ENCODE results near the gene BRPF3.

The BRPF3 gene

DNA sequence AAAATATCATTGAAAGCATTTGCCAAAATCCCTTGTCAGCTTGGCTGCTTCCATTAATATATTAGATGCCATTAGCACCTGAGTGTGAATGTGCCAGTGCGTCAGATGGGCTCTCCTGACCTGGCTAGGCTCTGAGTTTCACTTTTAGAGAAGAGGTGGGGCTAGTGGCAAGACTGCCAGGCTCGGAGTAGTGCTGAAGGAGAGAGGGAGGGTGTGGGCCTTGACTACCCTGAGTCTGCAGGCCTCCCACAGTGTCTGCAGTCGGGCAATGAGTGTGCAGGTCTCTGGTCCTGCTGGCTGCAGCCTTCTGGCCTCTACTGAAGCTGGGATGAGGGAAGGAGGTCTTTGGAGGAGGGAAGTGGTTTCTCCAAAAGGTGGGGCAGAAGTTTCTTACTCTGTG, 38.8 kb downstream of the BRPF3 start:
- no peak for DNase-seq

DNA sequence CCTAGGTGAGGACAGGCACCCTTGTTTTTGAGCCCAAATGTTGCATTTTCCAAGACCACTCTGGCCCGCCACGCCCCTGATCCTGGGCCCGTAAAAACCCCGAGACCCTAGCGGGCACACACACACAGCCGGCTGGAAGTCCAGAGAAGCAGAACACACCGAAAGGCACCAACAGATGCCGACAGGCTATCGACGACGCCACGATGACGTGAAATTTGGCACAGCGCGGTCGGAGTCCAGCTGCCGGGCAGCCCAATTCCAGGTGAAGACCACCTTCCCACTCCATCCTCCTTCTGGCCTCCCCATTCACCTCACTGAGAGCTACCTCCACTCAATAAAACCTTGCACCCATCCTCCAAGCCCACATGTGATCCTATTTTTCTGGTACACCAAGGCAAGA, 39.3 kb downstream of the BRPF3 start:
- no peak for DNase-seq

DNA sequence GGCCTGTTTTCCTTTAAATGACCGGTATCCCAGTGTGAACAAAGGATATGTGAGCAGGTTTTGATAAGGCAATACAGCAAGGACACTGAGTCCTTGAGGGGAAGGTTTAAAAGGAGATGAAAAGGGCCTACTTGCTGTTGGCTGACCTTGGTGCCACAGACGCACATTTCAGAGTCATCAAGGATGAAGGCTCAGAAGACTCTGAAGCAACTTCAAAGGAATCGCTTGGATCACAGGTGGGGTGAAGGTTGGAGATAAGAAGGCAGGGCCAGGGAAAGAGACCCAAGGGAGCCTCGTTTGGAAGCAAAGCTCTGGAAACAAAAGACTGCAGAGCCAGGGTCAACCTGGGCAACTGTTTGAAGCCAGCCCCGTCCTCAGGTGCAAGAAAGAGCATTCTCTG, 43.2 kb downstream of the BRPF3 start:
- DNase-seq = no peak

DNA sequence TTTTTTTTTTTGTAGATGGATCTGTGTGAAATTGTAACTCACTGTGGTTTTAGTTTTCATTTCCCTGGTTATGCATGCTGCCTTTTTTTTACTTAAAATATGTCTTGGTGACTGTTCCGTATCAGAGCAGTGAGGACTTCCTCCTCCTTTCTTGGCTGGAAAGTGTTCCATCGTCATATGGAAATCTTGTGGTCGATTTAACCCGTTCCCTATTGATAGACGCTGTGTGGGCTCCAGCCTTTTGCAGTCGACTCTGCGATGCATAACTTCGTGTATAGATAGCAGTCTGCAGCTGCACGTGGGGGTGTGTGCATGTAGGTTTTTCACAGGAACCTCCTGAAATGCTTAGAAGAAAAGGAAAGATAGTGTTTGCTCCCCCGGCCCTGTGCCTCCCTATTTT, 45.2 kb downstream of the BRPF3 start:
- no peak for DNase-seq

DNA sequence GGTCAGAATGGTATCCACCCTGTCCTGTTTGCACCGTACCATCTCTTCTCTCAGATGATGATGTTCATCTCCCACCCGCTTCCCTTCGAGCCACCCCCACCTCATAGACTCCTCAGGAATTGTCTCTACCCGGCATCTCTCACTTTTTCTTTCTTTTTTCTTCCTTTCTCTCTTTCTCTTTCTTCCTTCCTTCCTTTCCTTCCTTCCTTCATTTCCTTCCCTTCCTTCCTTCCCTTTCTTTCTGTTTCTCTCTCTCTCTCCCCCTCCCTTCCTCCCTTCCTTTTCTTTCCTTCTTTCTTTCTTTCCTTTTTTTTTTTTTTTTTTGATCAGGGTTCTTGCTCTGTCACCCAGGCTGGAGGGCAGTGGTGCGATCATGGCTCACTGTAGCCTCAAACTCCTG, 45.6 kb downstream of the BRPF3 start:
- DNase-seq = no peak

DNA sequence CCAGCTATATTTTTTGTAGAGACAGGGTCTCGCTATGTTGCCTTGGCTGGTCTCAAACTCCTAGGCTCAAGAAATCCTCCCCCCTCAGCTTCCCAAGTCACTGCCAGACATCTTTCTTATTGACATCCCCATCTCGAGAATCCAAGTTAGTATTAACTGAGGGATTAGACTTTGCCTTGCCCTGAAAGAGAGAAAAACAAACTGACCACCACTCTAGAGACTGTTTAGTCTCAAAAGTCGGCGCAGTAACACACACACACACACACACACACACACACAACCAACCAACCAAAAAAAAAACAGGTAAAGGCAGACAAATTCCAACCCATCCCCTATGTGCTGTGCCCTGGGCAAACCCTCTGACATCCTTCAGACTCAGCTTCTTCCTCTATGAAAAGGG, 46.1 kb downstream of the BRPF3 start:
- DNase-seq = no peak

DNA sequence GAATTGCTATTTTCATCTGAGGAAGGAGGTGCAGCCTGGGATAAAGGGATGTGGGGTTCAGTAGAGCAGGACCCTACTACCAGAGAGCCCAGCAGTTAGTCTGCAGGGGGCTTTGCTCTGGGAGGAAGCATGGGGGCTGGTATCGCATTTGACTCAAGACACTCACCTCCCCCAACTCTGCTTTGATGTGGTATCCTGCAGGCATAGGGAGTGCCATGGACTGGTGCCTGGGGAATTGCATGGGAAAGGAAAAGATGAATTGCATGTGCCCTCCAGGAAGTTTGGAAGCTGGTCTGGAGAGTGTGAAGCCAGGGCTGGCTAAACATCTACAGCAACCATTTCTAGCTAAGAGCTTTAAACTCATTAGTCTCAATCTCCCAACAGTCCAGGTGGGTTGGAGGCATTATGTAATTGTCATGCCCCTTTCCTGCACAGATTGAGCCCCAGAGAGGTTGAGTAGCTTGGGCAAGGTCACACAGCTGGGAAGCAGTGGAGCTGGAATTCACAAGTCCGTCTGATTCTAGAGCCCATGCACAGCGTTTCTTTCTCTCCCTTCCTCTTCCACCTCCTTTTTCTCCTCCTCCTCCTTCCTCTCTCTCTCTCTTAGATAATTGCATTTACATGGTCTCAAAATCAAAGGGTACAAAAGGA, 47.1 kb downstream of the BRPF3 start:
- DNase-seq = no peak

DNA sequence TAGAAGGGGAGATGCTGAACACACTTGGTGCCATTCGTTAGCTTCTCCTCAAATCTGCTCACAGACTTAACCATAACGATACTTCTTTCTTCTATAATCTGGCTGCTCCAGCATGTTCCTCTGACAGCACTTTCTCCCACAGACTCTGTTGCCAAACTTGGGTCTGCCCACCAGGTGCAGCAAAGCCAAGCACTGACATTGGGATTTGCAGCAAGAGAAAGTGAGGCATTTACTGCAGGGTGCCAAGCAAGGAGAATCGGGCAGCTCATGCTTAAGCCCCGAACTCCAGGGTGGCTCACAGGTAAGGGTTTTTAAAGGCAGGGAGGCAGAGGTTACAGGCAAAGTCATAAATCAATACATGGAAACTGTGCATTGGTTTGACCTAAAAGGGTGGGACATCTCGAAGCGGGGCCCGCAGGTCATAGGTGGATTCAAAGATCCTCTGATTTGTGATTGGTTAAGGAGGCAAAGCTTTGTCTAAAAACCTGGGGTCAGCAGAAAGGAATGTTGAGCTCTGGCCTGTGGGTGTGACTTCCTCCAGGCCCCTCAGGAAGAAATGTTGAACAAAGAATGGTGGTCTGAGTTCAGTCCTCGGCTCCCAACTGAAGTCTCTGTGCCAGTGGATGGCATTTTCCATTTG, 48.2 kb downstream of the BRPF3 start:
- DNase-seq = no peak

DNA sequence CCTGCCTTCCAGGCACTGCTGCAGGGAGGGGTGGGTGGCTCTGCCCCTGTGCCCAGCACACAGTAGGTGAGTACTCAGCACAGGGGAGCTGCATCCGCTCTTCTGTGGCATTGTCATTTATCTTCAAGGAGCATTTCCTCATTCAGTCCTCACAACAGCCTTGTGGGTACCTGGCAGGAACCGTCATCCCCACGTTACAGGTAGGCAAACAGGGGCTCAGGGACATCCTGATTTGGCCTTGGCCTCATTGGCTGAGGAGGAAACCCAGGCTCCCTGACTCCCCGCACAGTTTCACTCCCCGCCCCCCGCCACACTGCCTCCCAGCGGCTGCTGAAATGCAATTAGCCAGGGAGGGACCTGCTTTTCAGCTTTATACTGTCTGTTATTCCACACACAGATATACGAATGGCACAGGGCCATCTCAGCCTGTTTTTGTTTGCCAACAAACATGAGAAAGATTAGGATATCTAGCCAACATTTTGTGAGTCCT, 49.1 kb downstream of the BRPF3 start:
- no peak for DNase-seq

DNA sequence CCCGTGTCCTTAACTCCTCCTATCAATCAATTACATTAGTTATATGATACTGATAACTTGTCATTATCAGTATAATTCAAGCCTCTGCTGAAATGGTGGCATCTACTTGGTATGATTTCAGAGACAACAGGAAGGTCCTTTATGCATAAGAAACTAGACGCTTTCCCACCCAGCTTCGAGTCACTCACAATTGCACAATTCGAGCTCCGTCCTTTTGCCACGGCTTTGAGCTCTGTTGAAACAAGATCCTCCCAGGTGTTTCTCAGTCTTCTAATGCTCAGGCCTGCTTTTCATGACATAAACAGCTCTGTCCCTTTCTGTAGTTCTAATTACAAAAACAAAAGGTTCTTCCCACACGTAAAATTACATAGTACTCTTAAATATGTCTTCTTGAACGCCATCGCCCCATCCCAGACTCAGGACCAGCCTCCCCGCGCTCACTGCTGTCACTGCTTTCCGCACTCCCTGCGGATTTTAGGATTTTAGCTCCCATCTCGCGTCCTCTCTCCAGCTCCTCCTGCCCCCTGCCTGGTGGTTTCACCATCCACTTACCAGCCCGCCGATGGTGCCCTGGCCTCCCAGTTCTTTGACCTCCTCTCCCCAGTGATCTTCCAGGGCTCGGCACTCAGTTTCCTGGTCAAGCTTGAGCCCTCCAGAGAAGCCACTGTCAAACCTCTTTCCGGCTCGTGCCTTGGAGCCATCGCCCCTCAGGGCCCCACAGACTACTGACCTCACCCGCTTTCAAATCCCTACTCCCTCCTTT, 50.1 kb downstream of the BRPF3 start:
- no peak for DNase-seq

DNA sequence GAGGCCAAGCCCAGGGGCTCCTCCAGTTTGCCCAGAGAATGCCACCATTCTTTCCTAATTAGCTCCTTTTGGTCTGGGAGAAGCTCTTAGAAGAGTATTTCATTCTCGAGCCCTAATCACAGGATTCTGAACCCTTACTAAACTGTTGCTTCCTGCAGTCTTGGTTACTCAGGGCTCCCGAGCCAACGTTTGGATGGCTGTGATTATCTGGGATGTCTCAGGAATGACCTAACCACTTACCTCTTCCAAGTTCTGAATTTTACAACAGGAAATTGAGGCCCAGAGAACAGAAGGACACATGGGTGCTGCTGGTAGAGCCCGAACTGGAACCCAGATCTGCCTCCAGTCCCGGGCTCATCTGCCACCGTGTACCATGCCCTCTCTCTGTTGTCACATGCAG, 51.1 kb downstream of the BRPF3 start:
- no peak for DNase-seq

DNA sequence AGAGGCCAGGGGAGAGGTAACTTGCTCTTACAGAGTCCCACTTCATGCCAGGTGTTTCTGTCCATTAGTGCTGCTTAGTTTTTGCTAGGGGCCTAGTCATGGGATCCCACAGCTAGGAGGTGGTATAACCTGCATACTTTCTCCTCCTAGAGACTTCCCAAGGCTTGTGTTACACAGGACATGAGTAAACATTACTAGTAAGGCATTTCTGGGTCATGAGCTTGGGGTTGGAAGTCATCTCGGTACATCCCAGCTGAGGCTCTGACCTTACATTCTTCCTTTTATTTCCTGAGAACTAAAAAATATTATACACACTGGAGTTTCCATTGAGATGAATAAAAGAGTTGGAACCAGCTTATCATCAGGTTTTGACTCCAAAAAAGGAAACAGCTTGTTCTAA, 52.4 kb downstream of the BRPF3 start:
- no peak for DNase-seq

DNA sequence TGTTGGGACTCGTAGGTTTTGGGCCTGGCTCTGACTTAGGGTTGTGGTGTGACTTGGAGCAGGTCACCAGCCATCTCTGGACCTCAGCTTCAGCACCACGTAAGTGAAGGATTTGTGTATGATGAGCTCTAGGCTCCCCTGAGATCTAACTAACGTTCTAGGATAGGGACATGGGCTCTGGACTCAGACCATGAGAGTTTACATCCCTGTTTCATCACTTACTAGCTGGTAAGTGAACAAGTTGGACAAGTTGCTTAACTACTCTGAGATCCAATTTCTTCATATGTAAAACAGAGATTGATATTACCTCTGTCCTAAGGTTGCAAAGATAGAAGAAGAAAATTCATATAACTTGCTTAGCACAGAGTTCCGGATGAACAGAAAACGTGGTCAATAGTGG, 53.0 kb downstream of the BRPF3 start:
- DNase-seq = no peak

DNA sequence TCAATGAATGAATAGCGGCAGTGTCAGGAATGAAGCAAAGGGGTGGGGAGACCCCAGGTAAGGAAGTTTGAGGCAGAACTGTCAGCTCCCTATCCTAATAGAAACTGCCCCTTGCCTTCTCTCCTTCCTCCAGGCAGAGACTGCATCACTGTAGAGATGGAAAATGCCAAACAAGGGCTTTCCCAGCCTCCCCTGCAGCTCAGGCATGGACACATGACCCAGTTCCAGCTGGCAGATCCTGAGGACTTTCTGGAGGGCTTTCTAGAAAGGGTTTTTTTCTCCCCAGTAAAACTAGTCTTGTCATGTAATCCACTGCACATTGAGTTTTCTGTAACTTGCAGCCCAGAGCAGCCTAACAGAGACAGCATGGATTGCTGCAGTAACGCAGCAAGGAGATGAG, 55.5 kb downstream of the BRPF3 start:
- DNase-seq = no peak

DNA sequence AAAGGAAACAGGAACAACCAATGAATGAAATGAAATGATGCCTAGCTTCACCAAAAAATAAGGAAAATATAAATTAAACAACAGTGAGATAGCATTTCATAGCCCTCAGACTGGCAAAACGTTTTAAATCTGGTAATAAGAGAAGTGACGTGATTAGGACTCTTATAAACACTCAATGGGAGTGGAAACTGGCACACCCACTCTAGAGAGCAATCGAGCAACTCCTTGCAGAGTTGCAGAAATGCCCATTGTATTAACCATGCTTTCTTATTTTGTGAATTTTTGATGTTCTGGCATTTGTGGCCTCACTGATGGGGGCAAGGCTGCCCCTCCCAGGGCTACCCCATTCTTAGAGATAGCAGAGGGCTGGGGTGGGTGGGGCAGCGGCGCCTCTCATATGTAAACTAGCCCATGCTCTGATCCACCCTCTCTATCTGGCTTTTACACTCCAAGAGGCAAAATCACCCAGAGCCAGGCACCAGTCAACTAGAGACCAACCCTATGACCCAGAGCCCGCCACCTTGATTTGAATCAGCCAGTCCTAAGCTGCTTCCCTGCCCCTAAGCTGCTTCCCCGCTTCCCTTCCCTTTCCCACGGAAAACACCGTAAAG, 67.0 kb downstream of the BRPF3 start:
- no peak for DNase-seq

DNA sequence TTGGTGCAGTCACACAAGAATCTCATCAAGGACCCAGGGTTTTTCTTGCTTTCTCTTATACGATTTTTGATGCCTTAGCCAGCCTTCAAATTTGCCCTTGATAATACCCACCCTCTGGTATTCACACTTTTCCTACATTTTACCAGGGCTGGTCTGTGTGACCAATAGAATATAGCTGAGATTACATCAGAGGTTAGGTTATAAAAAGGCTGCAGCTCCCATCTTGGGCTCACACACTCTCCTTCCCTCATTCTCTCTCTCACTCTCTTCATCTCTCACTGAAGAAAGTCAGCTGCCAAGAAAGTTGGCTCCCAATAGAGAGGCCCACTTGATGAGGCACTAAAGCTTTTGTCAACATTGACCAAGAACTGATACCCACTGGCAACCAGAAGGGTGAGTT, 69.2 kb downstream of the BRPF3 start:
- DNase-seq = no peak

DNA sequence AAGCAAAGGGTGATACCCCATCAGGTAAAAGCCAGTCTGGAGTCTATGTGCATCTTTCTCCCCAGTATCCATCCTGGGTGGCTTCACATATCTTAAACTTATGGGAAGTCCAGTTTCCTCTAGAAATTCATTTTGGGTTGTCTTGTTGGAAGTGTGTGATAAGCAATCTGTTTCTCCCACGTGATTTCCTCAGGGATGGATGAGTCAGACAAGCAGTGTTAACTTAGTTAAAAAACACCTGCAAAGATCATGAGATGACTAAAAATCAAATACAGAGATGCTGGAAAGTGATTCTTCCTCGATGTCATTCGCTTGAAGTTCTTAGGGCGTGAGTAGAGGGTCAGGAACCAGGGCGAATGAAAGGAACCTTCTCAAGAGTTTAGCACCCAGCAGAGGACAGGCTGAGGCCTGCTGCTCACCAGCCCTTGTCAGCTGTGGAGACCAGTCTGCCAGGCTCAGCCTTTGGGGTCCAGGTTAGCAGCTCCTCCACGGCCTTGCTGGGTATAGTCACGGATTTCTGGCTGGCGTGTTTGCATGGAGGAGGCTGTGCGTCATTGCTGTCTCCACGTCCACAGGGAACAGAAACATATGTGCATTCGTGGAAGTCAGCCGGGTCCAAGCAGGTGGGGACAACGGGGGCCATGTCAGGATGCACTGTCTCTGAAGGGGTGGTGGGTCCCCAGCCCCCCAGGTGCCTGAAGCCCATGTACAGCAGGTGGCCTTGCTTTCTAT, 70.5 kb downstream of the BRPF3 start:
- no peak for DNase-seq

DNA sequence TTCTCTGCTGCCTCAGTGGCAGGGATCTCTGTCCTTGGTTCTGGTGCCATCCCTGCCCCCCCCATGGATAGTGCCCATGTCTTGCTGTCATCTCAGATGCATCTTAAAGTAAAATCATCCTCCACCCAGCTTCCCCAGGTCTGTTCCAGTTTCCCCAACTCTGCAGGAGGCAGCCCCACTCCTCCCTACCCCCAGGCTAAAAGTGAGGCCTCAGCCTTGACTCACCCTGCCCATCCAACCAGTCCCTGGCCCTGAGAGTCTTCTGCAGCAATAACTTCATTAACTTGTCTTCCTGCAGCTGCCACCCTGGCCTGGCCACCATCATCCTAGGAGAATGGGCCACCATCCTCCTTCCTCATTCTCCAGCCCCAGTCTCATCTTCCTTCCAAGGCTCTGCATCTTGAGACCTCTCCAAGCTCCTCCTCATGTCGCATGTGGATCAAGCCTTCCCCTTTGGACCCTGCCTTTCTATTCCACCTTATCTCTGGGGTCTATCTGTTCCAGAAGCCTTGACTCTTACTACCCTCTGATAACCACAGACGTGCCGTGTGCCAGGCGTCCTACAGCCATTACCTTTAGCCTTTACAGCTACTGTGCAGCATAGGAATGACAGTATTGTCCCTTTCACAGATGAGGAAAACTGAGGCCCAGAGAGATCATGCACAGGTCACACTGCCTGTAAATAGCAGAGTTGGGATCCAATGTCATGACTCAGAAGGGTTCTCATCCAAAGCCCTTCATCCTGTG, 71.4 kb downstream of the BRPF3 start:
- DNase-seq = no peak

DNA sequence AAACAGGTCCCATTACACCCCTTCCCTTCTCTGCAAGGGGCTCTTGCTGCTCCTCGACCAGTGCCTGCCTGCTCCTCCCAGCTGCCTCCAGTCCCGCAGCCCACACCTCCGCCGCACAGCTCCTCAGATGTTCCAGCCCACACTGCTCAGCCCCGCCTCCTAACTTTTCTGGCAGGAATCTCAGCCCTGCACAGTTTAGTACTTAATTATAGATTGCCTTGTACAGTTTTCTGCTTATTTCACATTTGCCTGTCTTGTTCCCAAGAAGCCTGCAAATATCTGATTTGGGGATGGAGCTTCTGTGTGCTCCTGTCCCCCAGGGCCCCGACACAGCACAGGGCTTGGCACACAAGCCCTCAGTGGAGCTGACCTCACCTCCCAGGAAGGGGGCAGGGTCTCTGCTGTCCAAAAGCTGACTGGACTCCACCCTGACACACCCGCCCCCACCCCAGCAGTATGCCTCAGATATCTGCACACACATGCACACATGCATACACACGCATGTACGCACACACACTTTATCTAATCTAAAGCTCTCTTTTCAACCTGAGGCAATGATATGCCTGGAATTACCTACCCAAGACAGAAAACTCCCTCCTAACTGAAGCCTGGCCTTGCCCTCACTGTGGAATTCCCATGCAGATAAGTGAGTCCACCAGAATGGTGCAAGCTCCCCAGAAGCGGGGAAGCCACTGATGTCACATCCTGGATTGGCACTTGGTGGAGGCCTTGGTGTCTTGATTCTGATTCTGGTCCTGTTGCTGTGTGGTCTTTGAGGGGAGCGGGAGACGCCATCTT, 72.1 kb downstream of the BRPF3 start:
- DNase-seq = no peak

DNA sequence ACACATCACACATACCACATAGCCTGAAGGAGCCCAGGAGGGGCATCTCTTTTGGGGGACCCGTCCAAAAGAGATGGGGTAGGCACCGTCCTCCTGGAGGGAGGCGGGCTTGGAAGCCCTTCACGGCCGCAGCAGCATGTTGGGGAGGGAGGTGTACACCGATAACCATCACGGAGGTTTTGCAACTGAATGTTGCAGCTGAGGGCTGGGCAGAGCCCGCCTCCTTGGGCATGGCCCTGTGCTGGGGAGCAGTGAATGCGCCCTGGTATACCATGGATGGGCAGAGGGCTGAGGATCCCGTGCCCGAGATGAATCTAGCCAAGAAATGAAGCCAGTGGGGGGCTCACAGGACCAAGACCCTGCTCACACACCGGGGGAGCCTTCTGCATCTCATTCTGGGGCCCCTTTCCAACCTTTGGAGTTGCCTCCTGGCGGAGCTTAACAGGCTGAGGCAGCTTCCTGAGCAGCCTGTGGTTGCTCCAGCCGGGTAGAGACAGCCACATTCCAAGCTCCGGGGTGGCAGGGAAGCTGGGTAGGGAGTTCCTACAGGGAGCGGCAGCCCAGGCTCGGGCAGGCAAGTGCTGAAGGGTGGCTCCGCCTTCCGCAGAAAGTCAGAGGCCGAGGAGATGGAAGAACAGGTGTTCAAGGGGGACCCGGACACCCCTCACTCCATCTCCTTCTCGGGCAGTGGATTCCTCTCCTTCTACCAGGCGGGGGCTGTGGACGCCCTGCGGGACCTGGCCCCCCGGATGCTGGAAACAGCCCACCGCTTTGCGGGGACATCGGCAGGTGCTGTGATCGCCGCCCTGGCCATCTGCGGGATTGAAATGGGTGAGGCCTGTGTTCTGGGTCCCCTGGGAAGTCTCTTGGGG, 73.5 kb downstream of the BRPF3 start, which contains the start of gene PNPLA1:
PNPLA1 (plus strand) TSS at position 227 of the 872 bp plus-strand sequence; CDS start at position 627, 400 bp downstream.
- DNase-seq = no peak
